ENCODE results near the gene CCDC88C. TPM values are rescaled to one million over a fixed set of nuclear protein-coding genes. Genes with fewer than 3 reads are reported as not detected.
A peak's percentile ranks its signal among the peaks of the same experiment; 100 is the strongest.

CCDC88C gene
- total RNA-seq, 2 experiments from 2014 or later = 73.0 to 74.7 TPM

DNA sequence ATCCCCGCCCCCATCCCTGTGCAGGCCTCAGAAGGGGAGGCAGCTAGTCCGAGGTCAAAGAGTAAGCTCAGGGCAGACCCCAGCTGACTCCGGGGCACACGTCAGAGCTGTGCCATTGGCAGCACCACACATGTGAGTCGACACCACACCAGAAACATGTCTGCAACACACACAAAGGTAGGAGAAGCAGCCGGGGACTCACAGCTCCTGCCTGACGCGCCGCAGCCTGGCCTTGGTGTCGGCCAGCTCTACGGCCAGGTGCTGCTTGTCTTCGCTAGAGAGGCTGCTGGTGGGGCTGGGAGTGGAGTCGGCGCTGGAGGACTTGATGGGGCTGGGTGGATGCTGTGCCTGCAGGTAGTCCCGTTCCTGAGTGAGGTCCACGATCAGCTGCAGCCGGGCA, 78.5 kb downstream of the CCDC88C start:
- ChIA-PET CTCF (interaction anchor here (1.7 kb wide), 1 partner anchor 16 kb away, joined by 6 read pairs; no protein-coding TSS in a partner anchor), POLR2A (interaction anchor here (1.4 kb wide), 1 partner anchor 10 kb away, joined by 3 read pairs; no protein-coding TSS in a partner anchor)
- H3K4me1 Mint-ChIP-seq (ENCODE audit: low read depth) = peaks cover 2% of the 10 kb centered on the region
- H3K36me3 Mint-ChIP-seq = peaks cover 15% of the 10 kb centered on the region
- no peak overlapping the region for H3K4me3 Mint-ChIP-seq
- H3K27me3 Mint-ChIP-seq = no peaks in the 10 kb centered on the region
- DNase-seq = no peak
- intact Hi-C loops (cut with micrococcal nuclease) = no loop called here
- H3K9me3 Mint-ChIP-seq = no peaks in the 10 kb centered on the region
- H3K27ac Mint-ChIP-seq = no peak overlapping the region

- no peak for DNase-seq
- ChIA-PET POLR2A (interaction anchor here (1.4 kb wide), 1 partner anchor 11 kb away, joined by 3 read pairs; no protein-coding TSS in a partner anchor), CTCF (interaction anchor here (1.2 to 1.7 kb wide), 2 partner anchors 14 to 15 kb away, joined by 3 to 6 read pairs; no protein-coding TSS in a partner anchor)
- H3K9me3 Mint-ChIP-seq = no peaks in the 10 kb centered on the region
- no peak overlapping the region for H3K4me3 Mint-ChIP-seq
- H3K27me3 Mint-ChIP-seq = no peaks in the 10 kb centered on the region
- no peak overlapping the region for H3K27ac Mint-ChIP-seq
- intact Hi-C loops (cut with micrococcal nuclease) = no loop called here
- peaks cover 15% of the 10 kb centered on the region for H3K36me3 Mint-ChIP-seq
- peaks cover 5% of the 10 kb centered on the region for H3K4me1 Mint-ChIP-seq (ENCODE audit: low read depth)
These were observed 79.2 kb downstream of the CCDC88C start for GRCh38 chr14:91338379-91338778.

GRCh38 chr14:91337699-91338335, 79.8 kb downstream of the CCDC88C start:
- intact Hi-C loops (cut with micrococcal nuclease) = no loop called here
- no peaks in the 10 kb centered on the region for H3K9me3 Mint-ChIP-seq
- peaks cover 10% of the 10 kb centered on the region for H3K4me1 Mint-ChIP-seq (ENCODE audit: low read depth)
- ChIA-PET CTCF (interaction anchor here (0.6 to 1.7 kb wide), 3 partner anchors 13 to 20 kb away, joined by 3 to 6 read pairs (median 3); no protein-coding TSS in a partner anchor), POLR2A (interaction anchor here (1.4 kb wide), 1 partner anchor 12 kb away, joined by 3 read pairs; no protein-coding TSS in a partner anchor)
- no peak overlapping the region for H3K4me3 Mint-ChIP-seq
- no peak for DNase-seq
- no peaks in the 10 kb centered on the region for H3K27me3 Mint-ChIP-seq
- H3K36me3 Mint-ChIP-seq = peaks cover 15% of the 10 kb centered on the region
- H3K27ac Mint-ChIP-seq = peak overlapping the region; percentile 13

GRCh38 chr14:91336093-91336450, 81.5 kb downstream of the CCDC88C start:
- Mint-ChIP-seq H3K27me3 (no peaks in the 10 kb centered on the region), H3K9me3 (no peaks in the 10 kb centered on the region), H3K27ac (peak overlapping the region; percentile 33), H3K4me1 (ENCODE audit: low read depth) (peaks cover 28% of the 10 kb centered on the region), H3K36me3 (peaks cover 18% of the 10 kb centered on the region), H3K4me3 (no peak overlapping the region)
- ChIA-PET POLR2A (no interaction called here), CTCF (interaction anchor here (1.3 kb wide), 1 partner anchor 89 kb away, joined by 3 read pairs; no protein-coding TSS in a partner anchor)
- intact Hi-C loops (cut with micrococcal nuclease) = no loop called here
- no peak for DNase-seq

- H3K4me3 Mint-ChIP-seq = no peak overlapping the region
- intact Hi-C loops (cut with micrococcal nuclease) = no loop called here
- H3K27ac Mint-ChIP-seq = peak overlapping the region; percentile 39
- H3K9me3 Mint-ChIP-seq = no peaks in the 10 kb centered on the region
- H3K4me1 Mint-ChIP-seq (ENCODE audit: low read depth) = peaks cover 34% of the 10 kb centered on the region
- DNase-seq = no peak
- H3K36me3 Mint-ChIP-seq = peaks cover 18% of the 10 kb centered on the region
- POLR2A ChIA-PET = no interaction called here
- CTCF ChIA-PET = interaction anchor here (1.1 kb wide), 1 partner anchor 92 kb away, joined by 3 read pairs; no protein-coding TSS in a partner anchor
- H3K27me3 Mint-ChIP-seq = no peaks in the 10 kb centered on the region
These were observed 82.2 kb downstream of the CCDC88C start for GRCh38 chr14:91335191-91336092.

- intact Hi-C loops (cut with micrococcal nuclease) = no loop called here
- Mint-ChIP-seq H3K4me3 (no peak overlapping the region), H3K9me3 (no peaks in the 10 kb centered on the region), H3K27ac (peak overlapping the region; percentile 47), H3K36me3 (peaks cover 16% of the 10 kb centered on the region), H3K27me3 (no peaks in the 10 kb centered on the region), H3K4me1 (ENCODE audit: low read depth) (peaks cover 42% of the 10 kb centered on the region)
- POLR2A ChIA-PET = no interaction called here
- DNase-seq = no peak
- CTCF ChIA-PET = no interaction called here
These were observed 84.0 kb downstream of the CCDC88C start for GRCh38 chr14:91333650-91334039.

GRCh38 chr14:91332986-91333649, 84.5 kb downstream of the CCDC88C start:
- ChIA-PET CTCF (interaction anchor here (0.9 to 1.2 kb wide), 2 partner anchors 10 to 94 kb away, joined by 3 to 4 read pairs; no protein-coding TSS in a partner anchor), POLR2A (no interaction called here)
- H3K9me3 Mint-ChIP-seq = no peaks in the 10 kb centered on the region
- H3K27me3 Mint-ChIP-seq = no peaks in the 10 kb centered on the region
- DNase-seq = no peak
- intact Hi-C loops (cut with micrococcal nuclease) = no loop called here
- no peak overlapping the region for H3K4me3 Mint-ChIP-seq
- H3K36me3 Mint-ChIP-seq = peaks cover 16% of the 10 kb centered on the region
- no peak overlapping the region for H3K27ac Mint-ChIP-seq
- H3K4me1 Mint-ChIP-seq (ENCODE audit: low read depth) = peaks cover 43% of the 10 kb centered on the region

- POLR2A ChIA-PET = interaction anchor here (0.6 to 2.0 kb wide), 2 partner anchors 17 to 140 kb away, joined by 3 to 5 read pairs; no protein-coding TSS in a partner anchor
- Mint-ChIP-seq H3K4me1 (ENCODE audit: low read depth) (peaks cover 44% of the 10 kb centered on the region), H3K36me3 (peaks cover 15% of the 10 kb centered on the region), H3K27me3 (no peaks in the 10 kb centered on the region), H3K27ac (peak overlapping the region; percentile 57), H3K9me3 (no peaks in the 10 kb centered on the region), H3K4me3 (no peak overlapping the region)
- intact Hi-C loops (cut with micrococcal nuclease) = no loop called here
- no peak for DNase-seq
- CTCF ChIA-PET = interaction anchor here (0.9 to 1.2 kb wide), 4 partner anchors 9 to 95 kb away, joined by 3 to 4 read pairs (median 3); no protein-coding TSS in a partner anchor
These were observed 85.2 kb downstream of the CCDC88C start for GRCh38 chr14:91332171-91332985.

DNA sequence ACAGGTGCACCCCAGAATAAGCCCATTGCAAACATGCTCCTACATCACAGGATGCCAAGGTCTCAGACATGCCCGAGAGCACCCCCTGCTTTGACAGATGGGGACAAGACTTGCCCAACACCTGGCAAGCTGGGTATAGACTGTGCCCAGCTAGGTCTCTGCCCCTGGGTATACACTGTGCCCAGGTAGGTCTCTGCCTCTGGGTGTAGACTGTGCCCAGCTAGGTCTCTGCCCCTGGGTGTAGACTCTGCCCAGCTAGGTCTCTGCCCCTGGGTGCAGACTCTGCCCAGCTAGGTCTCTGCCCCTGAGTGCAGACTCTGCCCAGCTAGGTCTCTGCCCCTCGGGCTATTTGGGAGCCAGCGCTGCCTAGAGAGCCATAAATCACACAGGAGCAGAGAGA, 85.9 kb downstream of the CCDC88C start:
- no peak for DNase-seq
- ChIA-PET CTCF (interaction anchor here (1.0 to 1.3 kb wide), 5 partner anchors 8 to 97 kb away, joined by 3 to 4 read pairs (median 3); no protein-coding TSS in a partner anchor), POLR2A (interaction anchor here (0.6 to 2.0 kb wide), 3 partner anchors 18 to 178 kb away, joined by 3 to 5 read pairs (median 3); partner anchors contain the start of gene PPP4R3A)
- Mint-ChIP-seq H3K9me3 (no peaks in the 10 kb centered on the region), H3K27ac (peak overlapping the region; percentile 71), H3K27me3 (no peaks in the 10 kb centered on the region), H3K4me3 (no peak overlapping the region), H3K4me1 (ENCODE audit: low read depth) (peaks cover 50% of the 10 kb centered on the region), H3K36me3 (peaks cover 15% of the 10 kb centered on the region)
- intact Hi-C loops (cut with micrococcal nuclease) = no loop called here

GRCh38 chr14:91330856-91331255, 86.8 kb downstream of the CCDC88C start:
- ChIA-PET CTCF (interaction anchor here (0.8 to 1.3 kb wide), 4 partner anchors 21 to 98 kb away, joined by 3 read pairs; no protein-coding TSS in a partner anchor), POLR2A (interaction anchor here (0.6 to 2.0 kb wide), 3 partner anchors 18 to 179 kb away, joined by 3 to 5 read pairs (median 3); partner anchors contain the start of gene PPP4R3A)
- Mint-ChIP-seq H3K27ac (peak overlapping the region; percentile 71), H3K36me3 (peaks cover 17% of the 10 kb centered on the region), H3K9me3 (no peaks in the 10 kb centered on the region), H3K27me3 (no peaks in the 10 kb centered on the region), H3K4me1 (ENCODE audit: low read depth) (peaks cover 56% of the 10 kb centered on the region), H3K4me3 (no peak overlapping the region)
- intact Hi-C loops (cut with micrococcal nuclease) = no loop called here
- DNase-seq = no peak

Measured in activated CD4-positive, alpha-beta memory T cell treated with anti-CD3 and anti-CD28 coated beads for 36 hours (primary cell).